ENCODE data around the gene SPTBN4. TPM values are rescaled to one million over a fixed set of nuclear protein-coding genes. Genes with fewer than 3 reads are reported as not detected.
"Not testable (repeated sequence)": the region's sequence is repeated elsewhere in the genome, so short reads cannot be mapped to it uniquely, and the experiment has no call there.

SPTBN4 gene
- total RNA-seq, 1 donor from 2014 or later: 0.17 TPM

- TF ChIP-seq CTCF (conservative IDR thresholded peaks at IDR 0.05; ENCODE audit: low read depth, low read length): no peak
- no peak for DNase-seq (ENCODE audit: low read depth)
- H3K4me3 ChIP-seq (ENCODE audit: low read depth, low read length): no peak overlapping the region
Measured at GRCh38 chr19:40449506-40449905, 17.3 kb upstream of the SPTBN4 start.

GRCh38 chr19:40450664-40451063 is 16.1 kb upstream of the SPTBN4 start:
- no peak for TF ChIP-seq CTCF (conservative IDR thresholded peaks at IDR 0.05; ENCODE audit: low read depth, low read length)
- no peak for DNase-seq (ENCODE audit: low read depth)
- H3K4me3 ChIP-seq (ENCODE audit: low read depth, low read length): no peak overlapping the region

- no peak overlapping the region for H3K4me3 ChIP-seq (ENCODE audit: low read depth, low read length)
- no peak for TF ChIP-seq CTCF (conservative IDR thresholded peaks at IDR 0.05; ENCODE audit: low read depth, low read length)
- no peak for DNase-seq (ENCODE audit: low read depth)
Measured at GRCh38 chr19:40452016-40452415, 14.8 kb upstream of the SPTBN4 start.

- no peak overlapping the region for H3K4me3 ChIP-seq (ENCODE audit: low read depth, low read length)
- no peak for TF ChIP-seq CTCF (conservative IDR thresholded peaks at IDR 0.05; ENCODE audit: low read depth, low read length)
- no peak for DNase-seq (ENCODE audit: low read depth)
Measured at GRCh38 chr19:40453151-40453735, 13.6 kb upstream of the SPTBN4 start.

GRCh38 chr19:40453943-40454342 is 12.9 kb upstream of the SPTBN4 start:
- not testable (repeated sequence) for DNase-seq (ENCODE audit: low read depth)

GRCh38 chr19:40457048-40457447 is 9.8 kb upstream of the SPTBN4 start:
- no peak for DNase-seq (ENCODE audit: low read depth)
- no peak overlapping the region for H3K4me3 ChIP-seq (ENCODE audit: low read depth, low read length)
- no peak for TF ChIP-seq CTCF (conservative IDR thresholded peaks at IDR 0.05; ENCODE audit: low read depth, low read length)

More at GRCh38 chr19:40453943-40454342, 12.9 kb upstream of the SPTBN4 start:
- not testable (repeated sequence) for H3K4me3 ChIP-seq (ENCODE audit: low read depth, low read length)

- H3K4me3 ChIP-seq (ENCODE audit: low read depth, low read length): no peak overlapping the region
- no peak for DNase-seq (ENCODE audit: low read depth)
- no peak for TF ChIP-seq CTCF (conservative IDR thresholded peaks at IDR 0.05; ENCODE audit: low read depth, low read length)
Measured at GRCh38 chr19:40457953-40458596, 8.7 kb upstream of the SPTBN4 start.

All from epithelial cell of proximal tubule (primary cell).